H1 (cell line): ENCODE data around the gene PCNX1. TPM values are rescaled to one million over a fixed set of nuclear protein-coding genes. Genes with fewer than 3 reads are reported as not detected.

ENCODE experiments used
- CTCF ChIA-PET: fragments of 300-600 bp; sonication (Branson Sonifier 250); formaldehyde crosslinking; loops from one replicate; lab custom pipeline; 2021; ENCODE audit not compliant: partially characterized antibody; lab: Charles Lee
- POLR2A ChIA-PET: fragments of 300-600 bp; sonication (Branson Sonifier 250); formaldehyde crosslinking; loops from one replicate; lab custom pipeline; 2021; ENCODE audit warnings: inconsistent platforms; ENCODE audit not compliant: partially characterized antibody; lab: Charles Lee
- DNase-seq, 2 experiments: peaks; one replicate each; pipeline versions ENCODE4 v3.0.0 to v3.0.0-alpha.2; 2010 to 2022; ENCODE audit warnings: low spot score in 2 of 2, low read depth in 1 of 2, mixed read lengths in 1 of 2
- FAIRE-seq: peaks from 2 replicates; lab custom pipeline; 2011; peaks lifted over from hg19 to GRCh38; lab: Jason Lieb, UNC
- H2AFZ ChIP-seq: 2 replicates; pipeline ENCODE4 v1.8.1; 2012; ENCODE audit warnings: low read length, inconsistent platforms
- H2AK5ac ChIP-seq: 2 replicates; pipeline ENCODE4 v1.6.1; 2013; ENCODE audit warnings: low read depth, low read length
- H2BK120ac ChIP-seq: replicated peaks from 2 replicates; pipeline ENCODE3; 2013; ENCODE audit warnings: low read depth, low read length, inconsistent platforms
- H2BK12ac ChIP-seq: 2 replicates; pipeline ENCODE4 v1.6.1; 2013; ENCODE audit warnings: low read depth, low read length
- H2BK15ac ChIP-seq: 2 replicates; pipeline ENCODE4 v1.6.1; 2013; ENCODE audit warnings: low read length
- H2BK20ac ChIP-seq: 2 replicates; pipeline ENCODE4 v1.6.1; 2013; ENCODE audit warnings: low read length
- H2BK5ac ChIP-seq: 2 replicates; pipeline ENCODE4 v1.6.1; 2013; ENCODE audit warnings: low read depth, low read length
- H3K14ac ChIP-seq: 2 replicates; pipeline ENCODE4 v1.6.1; 2013; ENCODE audit warnings: inconsistent platforms; ENCODE audit not compliant: insufficient read length
- H3K18ac ChIP-seq: 2 replicates; pipeline ENCODE4 v1.6.1; 2013; ENCODE audit warnings: low read length; ENCODE audit errors: extremely low read depth
- H3K23ac ChIP-seq: 2 replicates; pipeline ENCODE4 v1.6.1; 2013; ENCODE audit warnings: inconsistent platforms; ENCODE audit not compliant: insufficient read length
- H3K23me2 ChIP-seq: 2 replicates; pipeline ENCODE4 v1.6.1; 2013; ENCODE audit warnings: low read depth, low read length
- H3K27ac ChIP-seq: 2 replicates; pipeline ENCODE4 v1.6.1; 2011; ENCODE audit warnings: low read depth, low read length, inconsistent platforms
- H3K27me3 ChIP-seq, 4 experiments: replicated peaks in 1 of 4; 1 replicate in 1 of 4; 2 replicates in 3 of 4; pipeline versions ENCODE4 v1.6.1 to v1.8.1; 2011 to 2013; ENCODE audit warnings: low read length in 3 of 4, mild to moderate bottlenecking in 3 of 4, inconsistent platforms in 2 of 4, mixed read lengths in 2 of 4, moderate library complexity in 1 of 4; ENCODE audit not compliant: control insufficient read depth in 3 of 4, insufficient read depth in 3 of 4; ENCODE audit errors: extremely low read depth in 1 of 4
- H3K36me3 ChIP-seq, 4 experiments: 2 replicates each; pipeline versions ENCODE4 v1.6.1 to v1.8.1; 2011 to 2013; ENCODE audit warnings: mild to moderate bottlenecking in 4 of 4, low read length in 3 of 4, moderate library complexity in 2 of 4, control low read depth in 1 of 4, inconsistent platforms in 1 of 4; ENCODE audit not compliant: insufficient read depth in 4 of 4, control insufficient read depth in 2 of 4
- H3K4ac ChIP-seq: replicated peaks from 2 replicates; pipeline ENCODE3; 2013; ENCODE audit warnings: low read length, low read depth, mixed read lengths, inconsistent platforms; ENCODE audit not compliant: insufficient read length
- H3K4me1 ChIP-seq, 4 experiments: replicated peaks in 1 of 4; 1 replicate in 1 of 4; 2 replicates in 3 of 4; pipeline versions ENCODE4 v1.6.1 to v1.8.1; 2011 to 2013; ENCODE audit warnings: low read length in 3 of 4, inconsistent platforms in 2 of 4, mixed read lengths in 1 of 4; ENCODE audit not compliant: insufficient read depth in 4 of 4, control insufficient read depth in 3 of 4
- H3K4me2 ChIP-seq, 2 experiments: 2 replicates each; pipeline versions ENCODE4 v1.6.1 to v1.8.1; 2011 to 2013; ENCODE audit warnings: low read depth in 2 of 2, low read length in 2 of 2, control low read depth in 1 of 2, inconsistent platforms in 1 of 2, mild to moderate bottlenecking in 1 of 2; ENCODE audit not compliant: insufficient read depth in 1 of 2
- H3K4me3 ChIP-seq, 4 experiments: fragments of 200-600, 300-600 bp in 1 of 4; sonication (generic), shearing (Covaris generic), sonication (Bioruptor Twin) in 1 of 4; 2 replicates each; pipeline versions ENCODE4 v1.5.1 to v1.8.1; 2011 to 2016; ENCODE audit warnings: low read length in 4 of 4, low read depth in 3 of 4, control low read depth in 2 of 4, inconsistent platforms in 2 of 4, mild to moderate bottlenecking in 2 of 4, mixed read lengths in 1 of 4, moderate library complexity in 1 of 4; ENCODE audit not compliant: insufficient read depth in 2 of 4; ENCODE audit errors: extremely low read depth in 1 of 4
- H3K56ac ChIP-seq: replicated peaks from 2 replicates; pipeline ENCODE3; 2013; ENCODE audit warnings: low read depth, mild to moderate bottlenecking, mixed read lengths, low read length, inconsistent platforms; ENCODE audit not compliant: insufficient read length
- H3K79me1 ChIP-seq: 2 replicates; pipeline ENCODE4 v1.6.1; 2013; ENCODE audit warnings: low read depth, low read length, control low read depth
- H3K79me2 ChIP-seq, 2 experiments: 2 replicates each; pipeline versions ENCODE4 v1.6.1 to v1.8.1; 2012 to 2013; ENCODE audit warnings: low read length in 2 of 2, mild to moderate bottlenecking in 2 of 2, inconsistent platforms in 1 of 2; ENCODE audit not compliant: insufficient read depth in 2 of 2, control insufficient read depth in 1 of 2
- H3K9ac ChIP-seq, 4 experiments: replicated peaks in 1 of 4; 1 replicate in 1 of 4; 2 replicates in 3 of 4; pipeline versions ENCODE4 v1.6.1 to v1.8.1; 2011 to 2013; ENCODE audit warnings: low read depth in 3 of 4, low read length in 3 of 4, control low read depth in 2 of 4, mild to moderate bottlenecking in 2 of 4, moderate library complexity in 2 of 4, inconsistent platforms in 1 of 4; ENCODE audit errors: extremely low read depth in 1 of 4
- H3K9me3 ChIP-seq, 2 experiments: 2 replicates each; pipeline versions ENCODE4 v1.6.1 to v1.8.1; 2012 to 2013; ENCODE audit warnings: mild to moderate bottlenecking in 2 of 2, moderate library complexity in 2 of 2, control low read depth in 1 of 2, inconsistent platforms in 1 of 2, low read depth in 1 of 2, low read length in 1 of 2, mixed read lengths in 1 of 2; ENCODE audit not compliant: insufficient read depth in 2 of 2
- H4K20me1 ChIP-seq, 2 experiments: replicated peaks in 1 of 2; 2 replicates each; pipeline versions ENCODE3 to v1.8.1; 2011 to 2013; ENCODE audit warnings: inconsistent platforms in 2 of 2, low read length in 2 of 2, mild to moderate bottlenecking in 1 of 2; ENCODE audit not compliant: insufficient read depth in 2 of 2, control insufficient read depth in 1 of 2
- H4K5ac ChIP-seq: 2 replicates; pipeline ENCODE4 v1.6.1; 2013; ENCODE audit warnings: low read length, low read depth, mixed read lengths, inconsistent platforms; ENCODE audit not compliant: insufficient read length
- H4K8ac ChIP-seq: 2 replicates; pipeline ENCODE4 v1.8.0; 2013; ENCODE audit warnings: mild to moderate bottlenecking, moderate library complexity, low read length, inconsistent platforms; ENCODE audit not compliant: insufficient read depth; ENCODE audit errors: extremely low read depth
- H4K91ac ChIP-seq: replicated peaks from 2 replicates; pipeline ENCODE3; 2013; ENCODE audit warnings: low read length, mixed read lengths, inconsistent platforms; ENCODE audit not compliant: insufficient read length
- CREB1 ChIP-seq: IDR thresholded peaks from 2 replicates; pipeline ENCODE4 v1.6.1; 2012; ENCODE audit warnings: inconsistent platforms
- GABPA ChIP-seq: IDR thresholded peaks from 2 replicates; pipeline ENCODE4 v1.6.1; 2011; ENCODE audit warnings: mild to moderate bottlenecking, low read length, moderate library complexity, borderline replicate concordance; ENCODE audit not compliant: insufficient read depth
- HDAC6 ChIP-seq: IDR thresholded peaks from one replicate; pipeline ENCODE4 v1.7.1; 2012; ENCODE audit warnings: low read depth, mild to moderate bottlenecking, inconsistent platforms, low read length, moderate library complexity
- JUN ChIP-seq: IDR thresholded peaks from 2 replicates; pipeline ENCODE4 v1.6.1; 2011; ENCODE audit warnings: low read depth, mild to moderate bottlenecking, improper control_type of control experiment, low read length
- KDM1A ChIP-seq: fragments of 200-600, 300-600 bp; sonication (generic); IDR thresholded peaks from 2 replicates; pipeline ENCODE4 v1.7.1; 2016; ENCODE audit warnings: mild to moderate bottlenecking, low read length, borderline replicate concordance
- NRF1 ChIP-seq: IDR thresholded peaks from 2 replicates; pipeline ENCODE4 v1.6.1; 2011; ENCODE audit warnings: mild to moderate bottlenecking, low read depth, low read length, improper control_type of control experiment
- SIRT6 ChIP-seq: IDR thresholded peaks from one replicate; pipeline ENCODE4 v1.7.1; 2012; ENCODE audit warnings: low read length, inconsistent platforms
- SP1 ChIP-seq: IDR thresholded peaks from 2 replicates; pipeline ENCODE4 v1.6.1; 2011; ENCODE audit warnings: low read depth, low read length
- SP4 ChIP-seq: IDR thresholded peaks from 2 replicates; pipeline ENCODE4 v1.6.1; 2012; ENCODE audit warnings: low read length, inconsistent platforms
- ZNF274 ChIP-seq: IDR thresholded peaks from 2 replicates; pipeline ENCODE4 v1.7.0; 2012; ENCODE audit warnings: low read length, borderline replicate concordance; ENCODE audit errors: extremely low read depth
- WGBS, 2 experiments: shearing (Covaris generic) in 1 of 2; methylation state at CpG; one replicate each; pipeline versions ENCODE4 v1.1.6 to v1.1.7; 2013 to 2015; ENCODE audit warnings: low lambda C conversion rate in 2 of 2, mixed read lengths in 2 of 2, inconsistent platforms in 1 of 2, low coverage in 1 of 2, missing lambda C conversion rate in 1 of 2; ENCODE audit not compliant: insufficient replicate concordance in 2 of 2, insufficient coverage in 1 of 2, insufficient read length in 1 of 2; ENCODE audit errors: extremely low coverage in 1 of 2, missing lambda C conversion rate in 1 of 2; 5-methylcytosine and 5-hydroxymethylcytosine counted together
- polyA plus RNA-seq, 7 experiments: library from polyadenylated mRNA; depleted of rRNA in 3 of 7; stranded (reverse) in 5 of 7; unstranded in 2 of 7; fragments of >200 nt in 5 of 7; fragments of 200-250 nt in 2 of 7; gene quantifications; 1 replicate in 5 of 7; 2 replicates in 1 of 7; 4 replicates in 1 of 7; pipeline versions ENCODE4 v1.2.1 to v1.2.3, GENCODE V29; 2011 to 2013; ENCODE audit warnings: missing spikeins in 2 of 7, mixed read lengths in 2 of 7
- total RNA-seq: library from RNA; stranded (reverse); fragmentation: NEBNext Ultra II Directional; extraction: Animal tissue kit (Norgen Biotek cat#: 25700); gene quantifications from 2 replicates; pipeline ENCODE4 v1.2.1, GENCODE V29; 2021
- TF ChIP-seq, protein P1 (sequence below): IDR thresholded peaks from 2 replicates; pipeline ENCODE4 v1.6.1; 2012; ENCODE audit warnings: inconsistent platforms

PCNX1 gene
- total and polyA plus RNA-seq, 2 of the 8 experiments (the other 6 are each of a cell fraction or from before 2014, with no cell fraction given) = 37.7 to 53.2 TPM

DNA sequence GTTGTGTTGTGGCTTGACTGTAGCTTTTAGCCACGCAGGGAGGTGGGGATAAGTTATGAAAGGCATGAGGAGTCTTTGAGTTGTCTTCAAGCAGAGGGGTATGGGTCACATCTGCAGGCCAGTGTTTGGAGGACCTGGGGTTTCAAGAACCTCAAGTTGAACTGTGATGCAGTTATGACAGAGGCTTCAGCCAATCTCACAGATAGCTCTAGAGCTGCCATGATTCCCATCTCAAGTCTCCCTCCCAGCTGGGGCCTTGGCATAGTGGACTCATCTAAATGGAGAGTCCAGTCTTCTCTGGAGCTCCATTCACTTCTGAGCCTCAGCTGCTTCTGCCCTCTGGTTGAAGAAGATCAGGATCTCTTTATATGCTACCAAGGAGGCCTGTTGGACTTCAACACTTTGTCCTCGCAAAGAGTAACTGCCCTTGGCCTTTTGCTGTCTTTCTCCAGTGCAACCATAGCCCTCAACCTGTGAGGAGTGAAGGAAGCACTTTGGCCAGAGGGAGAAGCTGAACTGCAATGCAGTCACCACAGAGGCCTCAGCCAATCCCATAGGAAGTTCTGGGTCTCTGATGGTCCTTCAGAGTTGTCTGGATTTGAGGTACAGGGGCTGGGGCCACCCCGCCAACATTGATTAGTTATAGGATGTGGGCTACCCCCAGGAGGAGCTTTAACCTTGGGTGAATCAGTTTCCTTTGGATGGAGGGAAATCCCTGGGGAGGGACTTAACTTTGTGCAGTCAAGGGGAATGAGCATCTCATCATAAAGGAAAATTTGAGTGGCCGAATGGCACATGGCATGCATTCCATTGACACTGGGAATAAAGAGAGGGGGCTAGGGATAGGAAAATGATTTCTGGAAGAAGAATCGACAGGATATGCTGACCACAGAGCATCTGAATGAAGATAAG, 230.5 kb downstream of the PCNX1 start:
- Histone ChIP-seq H3K79me2 (no peaks in the 10 kb centered on the region), H2AFZ (no peak overlapping the region), H3K27ac (no peak overlapping the region), H3K23me2 (no peaks in the 10 kb centered on the region), H2BK20ac (no peak overlapping the region), H3K79me1 (no peaks in the 10 kb centered on the region), H2BK15ac (no peak overlapping the region), H4K91ac (no peak overlapping the region), H3K36me3 (no peaks in the 10 kb centered on the region), H4K5ac (no peak overlapping the region), H3K14ac (no peak overlapping the region), H3K9ac (no peak overlapping the region), H4K20me1 (no peaks in the 10 kb centered on the region), H3K18ac (no peak overlapping the region), H3K4me2 (no peak overlapping the region), H3K4me1 (peaks cover 0 to 2% (median 0%) of the 10 kb centered on the region in 4 experiments; a peak in 3 of 7 replicates), H3K27me3 (no peaks in the 10 kb centered on the region), H2BK12ac (no peak overlapping the region), H3K23ac (no peak overlapping the region), H3K4ac (no peak overlapping the region), H3K9me3 (peaks cover 2 to 6% of the 10 kb centered on the region in 2 experiments; a peak in 1 of 4 replicates), H3K56ac (no peak overlapping the region), H4K8ac (no peak overlapping the region), H2BK5ac (no peak overlapping the region), H2AK5ac (no peak overlapping the region), H2BK120ac (no peak overlapping the region), H3K4me3 (no peak overlapping the region)
- 86% methylated on average over 5 of the region's 5 CpGs; no CpG with 5 or more reads in 1 of the 2 experiments for WGBS, 2 experiments
- FAIRE-seq = no peak
- POLR2A ChIA-PET = interaction anchor here (0.6 to 1.2 kb wide), 2 partner anchors 184 to 227 kb away, joined by 3 read pairs; no protein-coding TSS in a partner anchor
- CTCF ChIA-PET = interaction anchor here (0.6 to 8.9 kb wide), 43 partner anchors 8 to 1431 kb away, joined by 3 to 86 read pairs (median 3); partner anchors contain the start of gene RGS6
- peak in 1 of 2 experiments; percentile 17 for DNase-seq
- TF ChIP-seq SP1 (no peak), ZNF274 (no peak), SIRT6 (no peak), JUN (no peak), HDAC6 (no peak), CREB1 (no peak), NRF1 (no peak), GABPA (no peak), KDM1A (no peak), SP4 (no peak)
- TF ChIP-seq, protein P1, sequence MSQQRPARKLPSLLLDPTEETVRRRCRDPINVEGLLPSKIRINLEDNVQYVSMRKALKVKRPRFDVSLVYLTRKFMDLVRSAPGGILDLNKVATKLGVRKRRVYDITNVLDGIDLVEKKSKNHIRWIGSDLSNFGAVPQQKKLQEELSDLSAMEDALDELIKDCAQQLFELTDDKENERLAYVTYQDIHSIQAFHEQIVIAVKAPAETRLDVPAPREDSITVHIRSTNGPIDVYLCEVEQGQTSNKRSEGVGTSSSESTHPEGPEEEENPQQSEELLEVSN = no peak
